H7 (cell line): Measurements from ENCODE around the gene C3orf62. TPM values are rescaled to one million over a fixed set of nuclear protein-coding genes. Genes with fewer than 3 reads are reported as not detected.
"Not testable (repeated sequence)": the region's sequence is repeated elsewhere in the genome, so short reads cannot be mapped to it uniquely, and the experiment has no call there.

Experiments used
- DNase-seq: peaks from one replicate; pipeline ENCODE4 v3.0.0; 2012
- H3K27me3 ChIP-seq: 2 replicates; pipeline ENCODE4 v1.6.0; 2011; ENCODE audit warnings: mild to moderate bottlenecking, low read length; ENCODE audit not compliant: control insufficient read depth, insufficient read depth
- H3K36me3 ChIP-seq: replicated peaks from 2 replicates; pipeline ENCODE4 v1.5.1; 2011; ENCODE audit warnings: low read length; ENCODE audit not compliant: control insufficient read depth, insufficient read depth
- H3K4me3 ChIP-seq: 2 replicates; pipeline ENCODE4 v1.5.1; 2011; ENCODE audit warnings: low read depth, mild to moderate bottlenecking, control low read depth, low read length, moderate library complexity; ENCODE audit not compliant: insufficient read depth
- total RNA-seq: library from RNA; depleted of rRNA; stranded (reverse); fragments of >200 nt; shearing (Covaris generic); gene quantifications from 2 replicates; pipeline ENCODE4 v1.2.3, GENCODE V29; 2014

Gene C3orf62
- total RNA-seq, 1 experiment from 2014 or later, result 0.80 TPM

GRCh38 chr3:49255112-49255511 lies 21.9 kb downstream of the C3orf62 start:
- no peaks in the 10 kb centered on the region for H3K27me3 ChIP-seq
- no peak for DNase-seq

GRCh38 chr3:49253512-49253911 lies 23.5 kb downstream of the C3orf62 start:
- Histone ChIP-seq H3K4me3 (no peak overlapping the region), H3K27me3 (no peaks in the 10 kb centered on the region), H3K36me3 (no peaks in the 10 kb centered on the region)
- no peak for DNase-seq

More at GRCh38 chr3:49255112-49255511, 21.9 kb downstream of the C3orf62 start:
- Histone ChIP-seq H3K4me3 (no peak overlapping the region), H3K36me3 (no peaks in the 10 kb centered on the region)

GRCh38 chr3:49248840-49249227 lies 28.2 kb downstream of the C3orf62 start:
- Histone ChIP-seq H3K36me3 (no peaks in the 10 kb centered on the region), H3K27me3 (no peaks in the 10 kb centered on the region), H3K4me3 (no peak overlapping the region)
- no peak for DNase-seq

GRCh38 chr3:49244581-49245205 lies 32.3 kb downstream of the C3orf62 start:
- Histone ChIP-seq H3K4me3 (no peak overlapping the region), H3K27me3 (no peaks in the 10 kb centered on the region), H3K36me3 (no peaks in the 10 kb centered on the region)
- no peak for DNase-seq

GRCh38 chr3:49240091-49240490 lies 36.9 kb downstream of the C3orf62 start:
- DNase-seq, H3K4me3 ChIP-seq, H3K27me3 ChIP-seq, H3K36me3 ChIP-seq: not testable (repeated sequence)

- no peak for DNase-seq
- no peaks in the 10 kb centered on the region for H3K27me3 ChIP-seq
- no peaks in the 10 kb centered on the region for H3K36me3 ChIP-seq
- no peak overlapping the region for H3K4me3 ChIP-seq
These were observed 38.5 kb downstream of the C3orf62 start for GRCh38 chr3:49238274-49239127.

- no peak for DNase-seq
- H3K27me3 ChIP-seq, result no peaks in the 10 kb centered on the region
- no peaks in the 10 kb centered on the region for H3K36me3 ChIP-seq
- no peak overlapping the region for H3K4me3 ChIP-seq
These were observed 39.7 kb downstream of the C3orf62 start for GRCh38 chr3:49237344-49237743.

- Histone ChIP-seq H3K36me3 (no peaks in the 10 kb centered on the region), H3K27me3 (no peaks in the 10 kb centered on the region), H3K4me3 (no peak overlapping the region)
- DNase-seq, result no peak
These were observed 40.8 kb downstream of the C3orf62 start for GRCh38 chr3:49236226-49236625.

- not testable (repeated sequence) for H3K4me3 ChIP-seq, H3K27me3 ChIP-seq, H3K36me3 ChIP-seq, DNase-seq
These were observed 48.2 kb downstream of the C3orf62 start for GRCh38 chr3:49228817-49229216.

GRCh38 chr3:49222002-49222401 lies 55.0 kb downstream of the C3orf62 start:
- Histone ChIP-seq H3K27me3 (no peaks in the 10 kb centered on the region), H3K36me3 (no peaks in the 10 kb centered on the region), H3K4me3 (no peak overlapping the region)
- DNase-seq, result no peak

- not testable (repeated sequence) for H3K36me3 ChIP-seq, DNase-seq, H3K4me3 ChIP-seq, H3K27me3 ChIP-seq
These were observed 56.0 kb downstream of the C3orf62 start for GRCh38 chr3:49220985-49221563.

GRCh38 chr3:49219132-49219531 lies 57.9 kb downstream of the C3orf62 start:
- H3K4me3 ChIP-seq, result no peak overlapping the region
- H3K36me3 ChIP-seq, result no peaks in the 10 kb centered on the region
- H3K27me3 ChIP-seq, result no peaks in the 10 kb centered on the region
- no peak for DNase-seq
